Stimulated activated CD8-positive, alpha-beta memory T cell treated with anti-CD3 and anti-CD28 coated beads, Interleukin-12 subunit alpha, Interleukin-12 subunit beta, amount 100 ng/mL, for 24 hours (primary cell): ENCODE data around the gene DPM2.

Experiments used
- DNase-seq: peaks from one replicate; pipeline ENCODE4 v3.0.0-alpha.2; 2020; ENCODE audit errors: extremely low read depth

DPM2 gene

DNA sequence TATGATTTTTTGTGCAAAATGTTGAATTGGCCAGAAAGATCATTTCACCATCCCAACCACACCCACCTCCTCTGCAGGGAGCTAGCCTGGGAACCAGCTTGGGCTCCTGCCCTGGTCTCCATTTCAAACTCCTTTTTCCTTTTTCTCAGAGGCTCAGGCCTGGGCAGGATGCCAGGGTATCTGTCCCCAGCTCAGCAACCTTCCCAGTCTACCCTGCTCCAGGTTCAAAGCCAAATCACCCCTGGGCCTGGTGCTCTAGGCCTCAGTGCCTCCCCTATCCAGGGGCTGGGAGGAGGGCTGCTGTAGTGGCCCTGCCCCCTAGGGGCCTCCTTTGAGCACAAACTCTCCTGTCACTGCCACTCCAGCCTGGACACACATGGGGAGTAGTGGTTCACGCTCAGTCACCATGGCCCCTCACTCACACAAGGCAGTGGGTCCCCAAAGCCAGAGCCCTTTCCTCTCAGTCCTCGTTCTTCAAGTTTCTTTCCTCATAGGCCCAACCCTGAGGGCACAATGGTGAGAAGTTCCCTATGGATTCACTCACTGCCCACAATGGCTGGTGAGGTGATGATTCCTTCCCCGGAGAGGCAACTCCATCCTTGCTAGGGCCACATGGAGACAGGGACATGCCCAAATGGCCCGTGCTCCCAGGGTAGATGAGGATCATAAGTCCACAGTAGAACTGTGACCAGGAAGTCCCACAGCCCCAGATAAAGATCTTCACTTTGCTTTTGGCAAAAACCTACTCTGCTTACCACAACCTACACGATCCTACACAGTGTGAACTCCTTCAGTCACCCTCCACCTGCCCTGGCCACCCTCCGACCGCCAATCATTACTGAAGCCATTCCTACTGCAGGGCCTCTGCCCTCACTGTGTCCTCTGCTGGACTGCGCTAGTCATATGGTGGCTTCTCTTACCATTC, 19.2 kb downstream of the DPM2 start:
- no peak for DNase-seq

DNA sequence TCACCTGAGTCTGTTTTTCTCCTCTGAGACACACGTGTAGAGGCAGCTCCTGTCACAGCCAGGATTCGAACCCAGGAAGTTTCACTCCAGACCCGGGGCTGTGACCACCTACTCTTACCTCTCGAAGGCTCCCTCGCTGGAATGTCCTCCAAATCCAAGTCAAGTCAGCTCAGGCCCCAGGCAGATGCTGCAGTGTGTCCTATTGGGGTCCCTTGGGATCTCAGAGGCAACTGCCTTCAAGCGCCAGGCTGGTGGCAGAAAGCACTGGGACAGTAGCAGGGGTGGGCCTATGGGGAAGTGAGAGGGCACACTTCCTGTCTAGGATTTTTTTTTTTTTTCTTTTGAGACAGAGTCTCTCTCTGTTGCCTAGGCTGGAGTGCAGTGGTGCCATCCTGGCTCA, 20.1 kb downstream of the DPM2 start:
- no peak for DNase-seq

DNA sequence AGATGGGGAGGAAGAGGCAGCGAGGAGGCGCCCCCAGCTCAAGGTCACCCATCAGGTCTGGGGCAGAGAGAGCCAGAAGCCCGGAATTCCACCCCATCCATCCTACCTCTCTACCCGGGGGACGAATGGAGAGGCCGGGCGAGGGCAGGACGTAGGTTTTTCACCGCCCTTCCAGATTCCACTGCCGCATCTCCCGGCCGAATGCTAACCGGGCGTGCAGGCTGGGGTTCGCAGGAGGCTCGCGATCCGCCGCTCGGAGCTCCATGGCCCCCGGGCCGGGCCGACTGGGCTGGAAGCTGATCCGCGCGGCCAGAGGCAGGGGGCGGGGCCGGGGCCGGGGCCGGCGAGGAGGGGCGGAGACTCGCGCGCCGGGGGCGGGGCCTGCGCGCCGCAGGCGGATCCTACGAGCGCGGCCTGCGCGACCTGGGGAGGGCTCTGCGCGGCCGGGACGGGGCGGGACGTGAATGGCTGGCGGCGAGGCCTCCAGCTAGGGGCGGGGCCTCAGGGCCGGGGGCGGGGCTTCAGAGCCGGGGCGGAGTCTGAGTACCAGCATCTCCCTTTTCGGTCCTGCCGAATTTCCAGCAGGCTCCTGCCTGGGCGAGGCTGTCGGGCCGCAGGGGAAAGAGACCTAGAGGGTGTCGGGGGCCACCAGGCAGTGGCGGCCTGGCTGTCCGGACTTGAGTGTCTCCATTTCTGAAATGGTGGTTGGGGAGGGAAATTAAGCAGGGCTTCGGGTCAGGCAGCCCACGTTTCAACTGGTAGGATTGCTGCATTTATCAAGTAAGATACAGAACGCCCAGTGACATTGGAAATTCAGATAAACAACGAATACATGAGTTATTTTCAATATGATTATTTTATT, 20.7 kb downstream of the DPM2 start, which contains the start of gene ST6GALNAC4:
Gene ST6GALNAC4 (minus strand): TSS at position 322 of the 862 bp plus-strand sequence. CDS start 622 bp downstream, outside the sequence.
- peak; percentile 87 for DNase-seq

DNA sequence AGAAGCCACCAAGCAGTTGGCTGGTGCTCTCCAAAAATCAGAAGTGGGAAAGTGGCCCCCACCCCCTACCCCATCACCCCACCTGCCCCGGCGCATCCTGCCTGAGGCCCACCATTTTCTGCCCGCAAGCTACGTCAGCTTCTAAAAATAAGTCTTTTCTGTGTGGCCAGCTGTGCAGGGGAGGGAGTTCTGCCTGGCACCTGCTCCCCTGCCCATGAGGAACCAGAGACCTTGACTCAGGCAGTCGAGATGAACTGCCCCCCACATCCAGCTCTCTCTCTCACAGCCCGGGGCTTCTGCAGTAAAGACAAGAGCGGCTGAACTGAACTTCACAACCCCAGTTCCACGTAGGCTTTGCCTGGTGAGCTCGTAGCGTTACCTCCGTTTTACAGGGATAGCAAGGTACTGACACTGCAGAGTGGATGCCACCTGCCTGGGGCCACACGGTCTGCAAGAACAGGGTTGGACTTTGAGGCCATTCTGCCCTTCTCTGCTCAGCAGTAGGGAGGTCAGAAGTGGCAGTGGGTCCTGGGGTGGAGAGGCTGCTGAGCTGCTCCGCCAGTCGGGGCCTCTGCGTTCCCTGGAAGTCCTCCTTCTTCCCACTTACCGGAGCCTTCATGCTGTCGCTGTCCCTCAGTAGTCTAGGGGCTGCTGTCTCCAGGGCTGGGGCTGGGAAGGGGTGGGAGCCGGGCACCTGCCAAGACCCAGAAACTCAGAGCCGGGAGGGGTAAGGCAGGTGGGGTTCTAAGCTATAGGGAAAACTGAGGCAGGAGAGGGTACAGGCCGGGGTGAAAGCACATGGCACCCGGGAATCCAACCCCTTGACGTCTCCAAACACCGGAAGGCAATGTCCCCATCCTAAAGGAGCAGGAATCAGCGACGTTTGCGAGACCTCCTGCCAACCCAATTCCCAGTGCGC, 21.6 kb downstream of the DPM2 start:
- no peak for DNase-seq

DNA sequence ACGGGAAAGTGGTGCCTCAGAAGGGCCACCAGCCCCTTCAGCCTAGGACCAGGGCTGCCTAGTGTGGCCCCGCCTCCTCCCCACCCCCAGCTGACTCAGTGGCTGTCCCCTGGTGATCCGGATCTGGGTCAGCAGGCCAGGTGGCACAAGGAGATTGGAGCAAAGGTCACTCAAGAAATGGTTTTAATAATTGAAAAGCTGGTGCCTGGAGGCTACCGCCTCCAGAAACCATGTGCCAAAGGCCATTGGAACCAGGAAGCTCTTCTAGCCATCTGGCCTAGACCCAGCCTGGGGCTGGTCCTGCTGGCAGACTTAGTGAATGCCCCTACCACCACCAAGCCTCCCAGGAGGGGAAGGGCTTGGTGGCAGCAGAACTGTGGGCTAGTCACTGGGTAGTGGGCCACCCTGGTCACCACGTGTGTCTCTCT, 22.3 kb downstream of the DPM2 start:
- DNase-seq, result no peak

DNA sequence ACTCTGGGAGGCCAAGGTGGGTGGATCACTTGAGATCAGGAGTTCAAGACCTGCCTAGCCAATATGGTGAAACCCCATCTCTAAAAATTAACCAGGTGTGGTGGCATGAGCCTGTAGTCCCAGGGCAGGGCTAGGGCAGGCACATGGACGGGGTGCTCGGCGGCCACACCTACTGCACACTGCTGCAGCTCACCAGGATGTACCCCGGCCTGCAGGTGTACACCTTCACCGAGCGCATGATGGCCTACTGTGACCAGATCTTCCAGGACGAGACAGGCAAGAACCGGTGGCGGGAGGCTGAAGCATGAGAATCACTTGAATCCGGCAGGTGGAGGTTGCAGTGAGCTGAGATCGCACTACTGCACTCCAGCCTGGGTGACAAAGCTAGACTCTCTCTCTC, 24.0 kb downstream of the DPM2 start:
- no peak for DNase-seq

DNA sequence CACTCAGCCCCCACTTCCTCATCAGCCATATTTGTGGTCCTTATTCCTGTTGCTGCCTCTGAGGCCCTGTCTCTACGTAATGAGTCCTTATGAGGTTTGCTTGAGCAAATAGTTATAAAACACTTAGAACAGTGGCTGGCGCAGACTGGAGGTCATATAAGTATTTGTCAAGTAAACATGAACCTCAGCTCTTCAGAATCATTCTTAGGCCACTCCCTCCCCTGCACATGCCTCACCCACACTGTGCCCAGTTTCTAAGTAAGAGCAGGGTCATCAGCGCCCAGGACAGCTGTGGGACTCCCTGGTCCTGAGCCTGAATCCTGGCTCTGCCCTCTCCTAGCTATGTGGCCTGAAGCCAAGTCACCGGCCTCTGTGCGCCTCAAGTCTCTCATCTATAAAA, 24.8 kb downstream of the DPM2 start:
- DNase-seq, result no peak

DNA sequence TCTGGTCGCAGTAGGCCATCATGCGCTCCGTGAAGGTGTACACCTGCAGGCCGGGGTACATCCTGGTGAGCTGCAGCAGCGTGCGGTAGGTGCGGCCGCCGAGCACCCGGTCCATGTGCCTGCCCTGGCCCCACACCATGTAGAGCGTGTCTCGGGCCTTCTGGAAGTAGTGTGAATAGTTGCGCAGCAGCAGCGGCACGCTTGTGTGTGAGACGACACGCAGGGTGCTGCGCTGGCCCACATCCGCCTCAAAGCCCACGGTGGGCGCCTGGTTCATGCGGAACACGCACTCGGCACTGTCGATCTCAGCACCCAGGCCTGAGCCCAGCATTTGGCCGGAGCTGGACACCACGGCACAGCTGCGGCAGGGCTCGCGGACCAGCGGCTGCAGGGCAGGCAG, 25.4 kb downstream of the DPM2 start:
- DNase-seq, result no peak

DNA sequence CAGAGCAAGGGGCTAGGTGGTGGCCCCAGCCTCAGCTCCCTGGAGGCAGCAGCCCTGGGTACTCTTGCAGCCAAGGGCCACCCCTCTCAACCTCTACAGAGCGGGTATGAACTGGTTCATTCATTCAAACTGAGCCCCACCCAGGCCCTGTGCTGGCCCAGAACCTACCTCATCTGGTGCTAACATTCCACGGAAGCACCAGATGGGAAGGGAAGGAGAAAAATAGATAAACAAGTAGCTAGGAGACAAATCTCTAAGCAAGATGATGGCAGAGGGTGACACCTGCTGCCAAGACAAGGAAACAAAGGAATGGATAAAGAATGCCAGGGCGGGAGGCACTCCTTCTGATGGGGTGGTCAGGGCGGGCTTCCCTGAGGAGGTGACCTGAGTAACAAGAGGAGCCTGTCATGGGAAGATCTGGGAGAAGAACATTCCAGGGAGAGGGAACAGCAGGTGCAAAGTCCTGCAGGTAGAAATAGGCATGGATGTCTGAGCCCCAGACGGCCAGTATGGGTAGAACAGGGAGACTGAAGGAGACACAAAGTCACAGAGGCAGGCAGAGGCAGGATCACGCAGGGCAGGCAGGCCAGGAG, 26.9 kb downstream of the DPM2 start:
- DNase-seq, result no peak

DNA sequence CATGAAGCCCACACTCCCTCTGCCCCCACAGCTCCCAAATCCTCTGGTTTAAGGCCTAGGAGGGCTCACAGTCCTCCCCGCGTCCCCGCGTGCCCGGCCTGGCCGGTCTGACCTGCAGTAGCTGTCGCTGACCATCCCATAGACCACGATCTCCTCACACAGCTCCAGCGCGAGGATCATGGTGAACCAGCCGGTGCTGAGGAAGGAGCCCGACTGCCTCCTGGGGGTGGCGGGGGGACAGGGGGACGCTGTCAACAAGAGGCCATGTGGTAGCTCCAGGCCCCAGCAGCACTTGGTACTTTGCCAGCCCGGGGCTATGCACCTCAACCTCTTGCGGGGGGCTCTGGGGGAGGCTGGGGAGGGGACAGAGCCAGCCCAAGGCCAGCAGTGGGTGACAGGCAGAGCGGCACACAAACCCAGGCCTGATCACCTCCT, 27.8 kb downstream of the DPM2 start:
- no peak for DNase-seq

DNA sequence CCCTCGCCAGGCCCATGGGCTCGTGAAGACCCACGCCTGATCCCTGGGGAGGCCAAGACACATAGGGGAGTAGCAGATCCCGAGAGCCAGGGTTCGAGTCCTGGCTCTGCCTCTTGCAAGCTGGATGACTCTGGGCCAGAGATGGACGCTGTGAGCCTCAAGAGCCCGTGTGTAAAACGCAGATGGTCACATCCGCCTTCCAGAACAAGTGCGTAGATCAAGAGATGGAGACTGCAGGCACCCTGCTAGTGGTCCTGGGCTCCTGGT, 29.1 kb downstream of the DPM2 start:
- no peak for DNase-seq

DNA sequence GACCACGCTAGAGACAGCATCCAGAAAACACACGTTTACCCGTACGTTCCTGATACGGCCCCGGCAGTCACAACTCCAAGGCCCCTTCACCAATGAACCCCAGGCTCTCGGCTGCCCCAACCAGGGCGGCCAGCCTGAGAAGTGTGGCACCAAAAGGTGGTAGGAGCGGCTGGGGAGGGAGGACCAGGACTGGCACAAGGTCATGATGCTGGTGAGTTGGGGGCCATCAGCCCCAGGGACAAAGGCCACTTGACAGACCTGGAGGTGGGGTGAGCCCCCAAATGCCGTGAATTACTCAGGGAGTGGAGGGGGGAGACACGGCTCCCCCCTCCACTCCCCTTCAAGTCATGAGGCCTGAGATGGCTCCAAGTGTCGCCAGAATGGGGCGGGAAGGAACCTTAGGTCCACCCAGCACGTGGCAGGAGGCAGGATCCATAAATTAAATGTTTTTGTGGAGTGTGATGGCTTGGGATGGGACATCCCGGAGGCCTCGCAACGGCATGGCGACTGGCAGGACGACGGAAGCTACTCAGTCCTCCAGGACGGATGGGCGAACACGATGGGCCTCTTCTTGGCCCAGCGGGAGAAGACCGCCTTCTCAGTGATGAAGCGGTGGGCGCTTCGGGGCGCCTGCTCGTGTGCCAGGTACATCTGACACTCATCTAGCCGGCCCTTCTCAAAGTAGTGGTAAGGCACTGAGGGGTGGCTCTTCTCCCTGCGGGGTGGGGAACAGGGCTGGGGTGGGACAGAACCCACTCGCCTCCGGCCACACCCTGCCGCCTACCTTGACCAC, 29.6 kb downstream of the DPM2 start:
- DNase-seq, result no peak

DNA sequence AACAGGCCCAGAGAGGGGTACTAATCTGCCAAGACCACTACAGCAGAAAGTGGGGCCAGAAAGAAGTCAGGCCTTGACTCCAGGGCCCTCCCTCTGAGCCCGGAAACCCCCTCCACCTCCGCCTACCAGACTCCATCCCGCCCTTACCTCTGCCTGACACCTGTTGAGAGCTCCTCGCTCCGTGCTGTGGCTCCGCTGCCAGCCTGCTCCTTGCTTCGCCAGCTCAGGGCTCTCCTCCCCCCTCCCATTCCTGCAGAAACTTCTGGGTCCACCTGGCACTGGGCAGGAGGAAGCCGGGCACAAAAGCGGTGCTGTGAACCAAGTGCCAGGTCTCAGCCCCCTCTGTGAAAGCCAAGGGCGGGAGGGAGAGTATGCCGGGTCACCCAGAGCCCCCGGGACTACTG, 31.9 kb downstream of the DPM2 start:
- DNase-seq, result no peak

DNA sequence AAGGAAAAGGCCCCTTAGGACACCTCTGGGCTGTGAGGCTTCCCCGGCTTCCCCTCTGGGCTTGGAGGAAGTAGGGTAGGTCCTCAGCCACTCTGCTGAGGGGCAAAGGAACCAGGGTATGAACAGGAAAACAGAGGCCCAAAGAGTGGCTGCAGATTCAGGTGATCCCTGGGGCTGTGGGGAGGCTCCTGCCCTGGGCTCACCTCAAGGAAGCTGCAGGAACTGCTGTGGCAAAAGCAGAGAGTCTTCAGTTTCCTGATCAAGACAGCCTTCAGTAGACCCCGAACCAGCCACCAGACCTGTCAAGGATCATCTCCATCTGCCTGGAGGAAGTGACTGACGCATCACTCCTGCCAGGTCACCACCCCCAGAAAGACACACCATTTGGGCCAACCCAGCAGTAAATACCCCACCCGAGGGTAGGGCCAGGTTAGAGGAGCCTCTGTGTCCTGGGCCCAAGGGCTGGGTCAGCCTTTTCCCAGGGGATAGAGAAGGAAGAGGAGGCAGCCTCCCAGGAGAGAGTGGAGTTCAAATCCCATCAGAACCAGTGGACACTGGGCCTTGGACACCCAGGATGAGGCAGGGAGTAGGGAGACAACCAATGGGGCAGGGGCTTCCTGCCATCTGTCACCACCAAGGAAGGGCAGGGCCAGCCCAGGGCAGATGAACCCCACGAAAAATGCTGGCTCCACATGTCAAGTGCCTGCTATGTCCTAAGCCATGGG, 32.5 kb downstream of the DPM2 start:
- no peak for DNase-seq

DNA sequence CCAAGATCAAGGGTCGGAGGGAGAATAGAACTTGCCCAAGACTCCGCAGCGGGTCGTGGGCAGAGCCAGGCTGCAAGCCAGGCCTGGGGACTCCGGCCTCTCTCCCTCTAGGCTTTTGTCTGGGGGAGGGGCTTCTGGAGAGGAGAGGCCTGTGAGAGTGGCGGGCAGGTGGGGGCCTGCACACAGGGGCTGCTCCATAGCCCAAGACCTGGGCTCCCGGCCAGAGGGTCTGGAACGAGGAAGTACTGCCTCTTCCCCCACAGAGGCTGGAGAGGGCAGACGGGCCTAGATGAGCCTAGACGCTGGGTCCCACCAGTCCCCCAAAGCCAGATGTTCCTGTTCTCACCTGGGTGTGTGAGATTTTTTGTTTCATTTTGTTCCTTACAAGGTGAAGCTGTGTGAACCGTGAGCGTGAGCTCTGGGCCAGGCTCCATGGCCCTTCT, 33.1 kb downstream of the DPM2 start:
- DNase-seq, result no peak

DNA sequence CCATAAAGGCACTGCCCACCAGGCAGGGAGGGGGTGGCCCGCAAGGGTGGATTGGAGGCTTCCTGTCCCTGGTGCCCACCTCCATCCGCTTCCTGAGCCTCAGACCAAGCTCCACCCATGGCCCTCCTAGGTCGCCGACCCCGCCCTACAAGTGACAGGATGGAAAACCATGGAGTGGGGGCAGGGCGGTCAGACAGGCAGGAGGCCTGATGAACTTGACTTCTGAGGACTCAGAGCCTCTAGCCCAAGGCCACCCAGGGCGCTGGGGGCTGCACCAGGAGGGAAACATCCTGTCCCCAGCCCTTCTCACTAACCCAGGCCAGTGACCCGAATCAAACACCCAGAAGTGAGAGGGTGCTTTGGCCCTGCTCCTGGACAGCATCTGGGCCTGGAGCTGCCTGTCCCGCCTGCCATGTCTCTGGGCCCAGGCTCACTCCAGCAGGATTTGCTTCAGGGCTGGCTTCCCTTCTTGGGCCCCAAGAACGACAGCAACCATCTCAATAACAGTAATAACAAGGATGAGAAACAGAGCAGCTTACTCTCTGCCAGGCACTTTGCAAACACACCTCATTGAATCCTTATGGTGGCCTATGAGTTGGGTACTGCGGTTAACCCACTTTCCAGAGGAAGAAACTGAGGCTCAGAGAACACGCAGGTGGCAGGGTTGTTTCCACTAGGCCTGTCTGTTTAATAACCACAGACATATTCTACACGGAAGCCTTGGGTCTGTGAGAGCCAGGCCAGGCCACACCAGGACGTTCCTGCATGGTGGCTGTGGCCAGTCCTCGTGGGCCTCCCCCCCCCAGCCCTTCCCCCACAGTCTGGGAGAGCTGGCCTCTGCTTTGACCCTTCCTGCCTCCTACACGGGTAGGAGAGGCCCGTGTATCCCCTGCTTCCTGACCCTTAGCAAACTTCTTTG, 33.8 kb downstream of the DPM2 start:
- DNase-seq, result peak; percentile 70

DNA sequence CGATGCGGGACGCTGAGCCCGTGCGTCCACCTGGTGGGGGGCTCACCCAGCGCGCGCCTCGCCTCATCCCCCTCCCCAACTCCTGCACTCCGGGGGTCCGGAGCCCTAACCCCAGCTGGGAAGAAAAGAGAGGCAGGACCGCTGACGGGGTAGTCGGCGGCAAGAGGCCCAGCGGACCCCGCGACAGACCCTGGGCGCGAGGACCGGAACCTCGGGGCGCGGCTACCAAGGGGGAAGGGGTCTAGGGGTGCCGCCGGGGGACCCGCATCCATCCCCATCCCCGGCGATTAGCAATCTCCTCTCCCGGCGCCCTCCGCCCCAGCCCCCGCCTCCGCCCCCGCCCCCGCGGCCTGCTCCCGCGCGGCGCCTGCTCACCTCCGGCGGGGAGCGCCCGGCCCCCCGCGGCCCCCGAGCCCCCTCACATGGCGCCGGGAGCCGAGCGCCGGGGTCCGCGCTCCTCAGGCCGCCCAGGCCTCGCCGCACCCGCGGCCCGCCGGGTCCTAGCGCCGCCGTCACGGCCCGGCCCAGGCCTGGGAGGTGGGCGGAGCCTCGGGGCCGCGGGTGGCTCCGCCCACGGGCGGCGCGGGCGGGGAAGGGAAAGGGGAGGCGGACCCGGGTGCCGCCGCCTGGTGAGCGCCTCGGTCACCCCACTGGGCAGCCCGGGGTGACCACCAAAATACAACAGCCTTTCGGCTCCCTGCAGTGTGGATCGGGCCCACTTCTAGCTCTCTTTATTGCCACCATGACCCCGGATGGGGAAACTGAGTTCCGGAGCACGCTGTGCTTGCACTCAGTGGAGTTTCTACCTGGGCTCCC, 38.3 kb downstream of the DPM2 start, which contains the start of gene ST6GALNAC6:
Gene ST6GALNAC6 (minus strand): TSS at position 476 of the 816 bp plus-strand sequence. CDS start 1,622 bp downstream, outside the sequence.
- DNase-seq, result peak; percentile 54
